GM19328 (cell line): Measurements from ENCODE around the gene BORCS8.
"Not testable (repeated sequence)": the region's sequence is repeated elsewhere in the genome, so short reads cannot be mapped to it uniquely, and the experiment has no call there.

Experiments used
- ATAC-seq: cut with Tn5 transposase; IDR thresholded peaks from one replicate; pipeline ENCODE4 v1.9.1; 2021; ENCODE audit warnings: mild to moderate bottlenecking, moderate library complexity; ENCODE audit not compliant: unreplicated experiment

The BORCS8 gene

GRCh38 chr19:19185853-19186740 is 5.9 kb downstream of the BORCS8 start:
- no peak for ATAC-seq

GRCh38 chr19:19181488-19181998 is 10.4 kb downstream of the BORCS8 start:
- no peak for ATAC-seq

DNA sequence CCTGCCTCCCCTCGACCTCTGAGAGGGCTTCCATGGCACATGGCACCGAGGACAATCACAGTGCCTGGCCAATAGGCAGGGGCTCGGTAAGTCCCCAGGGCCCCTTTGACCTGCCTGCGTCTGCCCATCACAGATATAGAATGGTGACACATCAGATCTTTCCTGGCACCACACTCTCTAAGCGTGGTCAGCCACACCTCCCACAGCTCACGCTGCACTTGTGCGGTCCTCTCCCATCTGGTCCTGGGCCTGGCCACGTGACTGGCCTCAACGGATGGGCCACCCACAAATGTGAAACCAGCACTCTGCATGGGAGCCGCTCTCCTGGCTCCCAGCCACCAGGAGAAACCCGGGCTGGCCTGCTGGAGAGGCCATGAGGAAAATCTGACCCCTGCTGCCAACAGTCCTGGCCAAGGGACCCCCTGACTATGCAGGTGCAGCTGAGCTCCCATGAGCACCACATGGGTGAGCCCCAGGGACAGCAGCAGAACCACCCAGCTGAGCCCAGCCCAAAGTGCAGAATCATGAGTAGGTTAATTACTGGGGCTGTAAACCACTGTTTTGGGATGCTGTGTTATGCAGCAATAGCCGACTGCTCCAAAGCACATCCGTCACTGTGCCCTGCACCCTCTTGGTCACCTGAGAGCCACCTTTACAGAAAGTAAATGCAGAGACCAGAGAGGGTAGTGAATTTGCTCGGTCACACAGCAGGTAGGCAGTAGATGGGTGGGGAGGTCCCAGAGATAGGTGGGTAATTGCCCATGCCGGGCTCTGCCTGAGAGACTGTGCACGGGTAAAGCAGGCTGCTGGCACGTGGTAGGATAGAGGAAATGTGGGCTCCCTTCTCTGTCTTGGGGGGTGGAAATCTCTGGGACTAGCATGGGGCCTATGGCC is 12.2 kb downstream of the BORCS8 start:
- ATAC-seq, result no peak

- no peak for ATAC-seq
Observed at GRCh38 chr19:19176950-19177349, 15.0 kb downstream of the BORCS8 start.

- not testable (repeated sequence) for ATAC-seq
Observed at GRCh38 chr19:19173243-19173642, 18.7 kb downstream of the BORCS8 start.

- no peak for ATAC-seq
Observed at GRCh38 chr19:19171821-19172532, 20.0 kb downstream of the BORCS8 start.

- no peak for ATAC-seq
Observed at GRCh38 chr19:19170873-19171672, 20.9 kb downstream of the BORCS8 start.

- ATAC-seq, result no peak
Observed at GRCh38 chr19:19170053-19170872, 21.7 kb downstream of the BORCS8 start, which contains the start of gene MEF2B. Gene MEF2B, minus strand, starts transcription at chr19:19170263. Its CDS starts 19,528 bp downstream, at chr19:19150735.

- ATAC-seq, result no peak
Observed at GRCh38 chr19:19169236-19170052, 22.5 kb downstream of the BORCS8 start.

DNA sequence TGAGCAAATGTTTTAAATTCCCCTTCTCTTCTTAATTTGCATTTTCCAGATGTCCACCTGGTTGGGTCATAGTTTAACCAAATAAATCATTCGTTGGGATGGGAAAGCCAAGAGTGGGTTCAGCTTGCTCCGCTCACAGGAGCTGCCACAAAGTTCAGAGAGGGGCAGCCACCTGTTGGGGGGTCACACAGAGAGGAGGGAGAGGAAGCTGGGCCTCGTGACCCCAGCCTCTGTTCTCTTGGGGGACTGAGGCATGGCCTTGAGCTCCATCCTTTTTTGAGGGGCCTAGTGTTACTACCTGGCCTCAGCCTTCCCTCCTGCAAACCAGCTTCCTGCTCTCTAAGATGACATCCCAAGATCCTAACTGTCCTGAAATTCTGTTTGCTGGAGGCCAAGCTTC is 24.3 kb downstream of the BORCS8 start:
- no peak for ATAC-seq

DNA sequence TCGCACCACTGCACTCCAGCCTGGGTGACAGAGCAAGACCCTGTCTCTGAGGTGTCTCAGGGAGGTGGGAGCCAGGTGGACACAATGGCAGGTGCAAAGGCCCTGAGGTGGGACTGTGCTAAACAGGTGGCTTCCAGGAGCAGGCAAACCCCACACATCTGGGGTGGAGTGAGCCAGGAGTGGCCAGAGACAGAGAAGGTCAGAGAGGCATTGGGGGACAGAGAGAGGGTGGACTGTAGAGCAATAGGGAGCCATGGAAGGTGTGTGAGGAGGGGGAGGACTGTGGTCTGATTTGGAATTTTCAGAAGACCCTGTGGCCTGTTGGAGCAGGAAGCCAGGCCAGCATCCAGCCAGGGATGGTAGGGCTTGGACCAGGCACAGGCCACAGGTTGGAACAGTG is 26.6 kb downstream of the BORCS8 start:
- ATAC-seq, result no peak

DNA sequence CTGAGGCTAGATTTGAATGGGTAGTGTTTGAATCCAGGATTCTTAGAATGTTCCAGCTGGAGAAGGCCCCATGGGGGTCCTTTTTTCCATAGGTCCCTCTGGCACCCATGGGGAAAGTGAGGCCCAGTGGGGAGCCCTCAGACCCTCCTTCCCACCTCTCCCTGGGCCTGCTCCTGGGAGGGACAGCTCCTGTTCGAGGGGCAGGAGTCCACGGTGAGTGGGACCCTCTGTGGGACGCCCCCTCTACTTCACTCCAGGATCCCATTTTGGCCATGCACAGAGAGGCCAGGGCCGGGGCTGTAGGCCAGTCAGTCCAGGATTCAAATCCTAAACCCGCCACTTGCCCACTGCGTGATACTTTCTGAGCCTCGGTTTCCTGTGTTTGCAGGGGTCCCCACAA is 29.5 kb downstream of the BORCS8 start:
- ATAC-seq, result no peak

DNA sequence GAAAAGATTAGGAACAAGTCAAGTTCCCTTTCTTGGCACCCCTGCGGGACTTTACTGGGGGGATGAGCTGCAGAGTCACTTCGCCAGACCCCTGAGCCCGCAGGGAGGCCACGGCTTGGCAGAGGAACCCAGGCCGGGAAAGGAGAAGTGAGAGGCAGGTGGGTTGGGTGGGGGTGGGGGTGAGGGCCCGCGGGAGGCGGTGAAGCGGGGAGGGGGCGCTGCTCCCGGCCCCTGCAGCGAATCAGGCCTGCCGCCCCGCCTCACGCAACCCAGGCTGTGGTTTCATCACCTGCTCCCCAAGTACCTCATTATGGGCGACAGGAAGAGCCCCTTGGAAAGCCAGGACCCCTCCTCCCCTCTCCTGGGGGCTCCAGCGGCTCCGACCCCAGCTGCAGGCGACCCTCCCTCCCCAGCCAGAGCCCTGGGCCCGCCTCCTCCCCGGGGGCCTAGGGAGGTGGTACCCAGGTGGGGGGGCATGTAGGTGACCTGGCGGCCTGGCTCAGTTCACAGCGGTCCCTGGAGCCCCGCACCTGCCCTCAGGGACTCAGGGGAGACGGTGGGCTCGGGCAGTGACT is 31.4 kb downstream of the BORCS8 start:
- ATAC-seq, result no peak

DNA sequence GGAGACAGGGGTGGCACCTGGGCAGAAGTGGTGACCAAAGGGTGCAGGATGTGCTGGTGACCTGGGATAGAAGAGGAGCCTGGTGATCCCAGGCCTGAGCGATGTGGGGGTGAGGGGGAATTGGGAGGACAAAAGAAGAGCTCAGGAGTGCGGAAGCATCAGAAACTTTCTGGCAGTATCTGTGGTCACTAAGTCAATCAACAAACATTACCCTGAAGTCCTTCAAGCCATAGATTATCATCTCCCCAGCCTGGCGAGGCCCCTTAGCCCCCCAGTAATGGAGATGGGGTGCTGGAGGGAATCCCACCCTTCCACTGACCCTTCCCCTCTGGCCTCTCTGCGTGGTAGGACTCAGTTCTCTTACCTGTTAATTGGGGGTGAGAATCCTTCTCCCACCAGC is 32.4 kb downstream of the BORCS8 start:
- ATAC-seq, result no peak

DNA sequence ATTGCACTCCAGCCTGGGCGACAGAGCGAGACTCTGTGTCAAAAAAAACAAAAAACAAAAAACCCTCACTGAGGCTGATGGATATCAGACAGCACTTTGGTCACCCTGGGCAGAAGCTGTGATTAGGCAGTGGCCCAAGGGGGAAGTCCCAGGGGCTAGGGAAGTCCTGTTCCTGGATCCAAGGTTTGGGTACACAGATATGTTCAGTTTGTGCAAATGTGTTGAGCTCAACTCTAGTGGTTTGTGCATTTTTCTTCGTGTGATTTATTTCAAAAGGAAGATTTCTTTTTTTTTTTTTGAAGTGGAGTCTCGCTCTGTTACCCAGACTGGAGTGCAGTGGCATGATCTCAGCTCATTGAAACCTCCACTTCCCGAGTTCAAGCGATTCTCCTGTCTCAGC is 34.1 kb downstream of the BORCS8 start:
- no peak for ATAC-seq

DNA sequence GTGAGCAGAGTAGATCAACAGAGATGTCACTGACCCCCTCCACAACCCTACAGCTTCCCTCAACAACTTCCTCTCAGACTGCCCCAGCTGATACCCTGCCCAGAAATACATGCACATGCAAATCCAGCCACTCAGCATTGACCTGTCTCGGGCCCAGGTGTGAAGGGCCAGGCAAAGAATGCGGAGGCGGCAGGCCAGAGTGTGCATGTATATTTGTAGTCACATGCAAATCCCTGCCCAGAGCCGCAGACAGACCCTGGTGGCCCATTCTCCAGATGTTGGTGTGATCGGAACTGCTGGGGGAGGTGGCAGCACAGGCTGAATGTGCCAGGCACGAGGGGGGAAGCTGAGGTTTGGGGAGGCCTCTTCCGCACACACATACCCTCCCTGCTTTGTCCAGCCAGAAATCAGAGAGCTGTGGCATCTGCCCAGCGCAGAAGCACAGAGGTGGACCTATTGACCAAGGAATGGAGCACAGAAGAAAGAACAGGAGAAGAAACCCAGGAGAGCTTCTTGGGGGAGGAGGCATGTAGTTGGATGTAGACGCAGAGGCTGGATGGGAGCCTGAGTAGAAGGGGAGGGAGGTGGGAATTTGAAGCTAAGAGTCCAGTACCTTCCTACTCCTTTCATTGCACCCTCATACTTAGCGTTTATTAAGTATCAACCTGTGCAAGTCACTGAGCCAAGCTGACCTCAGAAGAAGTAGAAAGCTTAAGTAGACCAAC is 36.3 kb downstream of the BORCS8 start:
- ATAC-seq, result peak; percentile 69

DNA sequence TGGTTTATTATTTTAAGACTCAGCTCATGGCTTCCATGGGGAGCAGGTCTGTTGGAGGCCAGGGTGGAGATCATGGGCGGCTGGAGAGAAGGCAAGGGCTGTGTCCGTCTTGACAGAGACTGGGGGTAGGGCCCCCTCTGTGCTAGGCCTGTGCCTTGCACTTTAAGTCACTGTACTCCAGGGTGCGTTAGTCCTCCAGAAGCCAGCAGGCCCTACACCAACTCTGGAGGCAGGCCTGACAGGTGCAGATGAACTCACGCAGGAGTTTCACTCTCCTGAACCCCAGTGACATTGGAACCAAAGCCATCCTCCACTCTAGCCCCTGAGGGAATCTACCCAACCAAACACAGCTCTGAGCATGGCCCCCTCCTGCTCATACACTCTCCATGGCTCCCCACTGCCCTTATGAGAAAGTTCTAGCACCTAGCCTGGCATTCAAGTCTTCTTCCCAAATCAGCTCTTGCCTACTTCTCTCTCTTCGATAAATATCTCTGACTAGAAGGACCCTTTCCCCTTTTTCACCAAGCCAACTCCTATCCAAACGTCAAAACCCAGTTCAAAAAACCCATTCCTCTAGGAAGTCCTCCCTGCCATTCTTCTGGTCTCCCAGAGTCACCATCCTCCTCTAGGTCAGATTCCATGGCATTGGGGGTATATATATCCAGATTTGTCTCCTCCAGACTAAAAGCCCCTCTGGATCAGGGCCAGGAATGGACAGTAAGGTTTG is 37.0 kb downstream of the BORCS8 start:
- no peak for ATAC-seq
